OCI-LY1 (cell line): ENCODE results near the gene CA5A.

ENCODE experiments used
- H2AFZ ChIP-seq: fragments of 200-600 bp; sonication (generic), shearing (Covaris generic); 2 replicates; pipeline ENCODE4 v1.6.0; 2014; ENCODE audit warnings: antibody characterized with exemption, mild to moderate bottlenecking, low read length
- H3F3A ChIP-seq: fragments of 200-600 bp; sonication (generic), shearing (Covaris generic); 2 replicates; pipeline ENCODE4 v1.6.0; 2014; ENCODE audit warnings: mild to moderate bottlenecking, antibody characterized with exemption, low read length, moderate library complexity; ENCODE audit not compliant: insufficient read depth
- H3K27ac ChIP-seq: fragments of 200-600 bp; sonication (generic); 2 replicates; pipeline ENCODE4 v1.5.1; 2014; ENCODE audit warnings: low read length, mixed run types, mild to moderate bottlenecking, low read depth; ENCODE audit not compliant: poor library complexity, severe bottlenecking
- H3K27me3 ChIP-seq: fragments of 200-600 bp; sonication (generic); 2 replicates; pipeline ENCODE4 v1.6.0; 2014; ENCODE audit warnings: antibody characterized with exemption, mild to moderate bottlenecking, low read length, moderate library complexity; ENCODE audit not compliant: insufficient read depth
- H3K36me3 ChIP-seq: fragments of 200-600 bp; sonication (generic); 2 replicates; pipeline ENCODE4 v1.6.1; 2014; ENCODE audit warnings: mild to moderate bottlenecking, antibody characterized with exemption, low read length, moderate library complexity, mixed read lengths; ENCODE audit not compliant: insufficient read depth
- H3K4me1 ChIP-seq: fragments of 200-600 bp; sonication (generic); 2 replicates; pipeline ENCODE4 v1.5.1; 2014; ENCODE audit warnings: mild to moderate bottlenecking, low read length, moderate library complexity; ENCODE audit not compliant: insufficient read depth, severe bottlenecking
- H3K4me2 ChIP-seq: fragments of 200-600 bp; sonication (generic), shearing (Covaris generic); 2 replicates; pipeline ENCODE4 v1.6.1; 2014; ENCODE audit warnings: low read length
- H3K4me3 ChIP-seq: fragments of 200-600 bp; sonication (generic); 2 replicates; pipeline ENCODE4 v1.5.1; 2014; ENCODE audit warnings: low read length, low read depth, mild to moderate bottlenecking, mixed read lengths; ENCODE audit not compliant: poor library complexity, severe bottlenecking
- H3K79me2 ChIP-seq: fragments of 200-600 bp; shearing (Covaris generic); 2 replicates; pipeline ENCODE4 v1.6.1; 2016; ENCODE audit warnings: mixed run types, low read length, mixed read lengths; ENCODE audit not compliant: insufficient read depth
- H3K9ac ChIP-seq: fragments of 200-600 bp; sonication (generic), shearing (Covaris generic); 2 replicates; pipeline ENCODE4 v1.6.1; 2014; ENCODE audit warnings: mild to moderate bottlenecking, low read length, mixed read lengths
- H3K9me2 ChIP-seq: fragments of 200-600 bp; sonication (generic), shearing (Covaris generic); 2 replicates; pipeline ENCODE4 v1.6.1; 2014; ENCODE audit warnings: low read depth, mild to moderate bottlenecking, low read length, mixed read lengths
- H3K9me3 ChIP-seq: fragments of 200-600 bp; shearing (Covaris generic); 2 replicates; pipeline ENCODE4 v1.6.1; 2014; ENCODE audit warnings: low read length, mixed read lengths
- H4K20me1 ChIP-seq: fragments of 200-600 bp; sonication (generic), shearing (Covaris generic); 2 replicates; pipeline ENCODE4 v1.6.0; 2016; ENCODE audit warnings: mild to moderate bottlenecking, low read length; ENCODE audit not compliant: insufficient read depth
- EZH2 ChIP-seq: fragments of 200-600 bp; sonication (generic), shearing (Covaris generic); IDR thresholded peaks from 2 replicates; pipeline ENCODE4 v1.8.0; 2017; ENCODE audit warnings: borderline replicate concordance, mixed run types, mild to moderate bottlenecking, antibody characterized with exemption, low read length, moderate library complexity, mixed read lengths
- TF ChIP-seq, protein P1 (sequence below): fragments of 200-600 bp; sonication (generic), shearing (Covaris generic); IDR thresholded peaks from 2 replicates; pipeline ENCODE4 v1.5.1; 2017; ENCODE audit warnings: mild to moderate bottlenecking, antibody characterized with exemption, low read length, moderate library complexity, mixed read lengths

The CA5A gene

DNA sequence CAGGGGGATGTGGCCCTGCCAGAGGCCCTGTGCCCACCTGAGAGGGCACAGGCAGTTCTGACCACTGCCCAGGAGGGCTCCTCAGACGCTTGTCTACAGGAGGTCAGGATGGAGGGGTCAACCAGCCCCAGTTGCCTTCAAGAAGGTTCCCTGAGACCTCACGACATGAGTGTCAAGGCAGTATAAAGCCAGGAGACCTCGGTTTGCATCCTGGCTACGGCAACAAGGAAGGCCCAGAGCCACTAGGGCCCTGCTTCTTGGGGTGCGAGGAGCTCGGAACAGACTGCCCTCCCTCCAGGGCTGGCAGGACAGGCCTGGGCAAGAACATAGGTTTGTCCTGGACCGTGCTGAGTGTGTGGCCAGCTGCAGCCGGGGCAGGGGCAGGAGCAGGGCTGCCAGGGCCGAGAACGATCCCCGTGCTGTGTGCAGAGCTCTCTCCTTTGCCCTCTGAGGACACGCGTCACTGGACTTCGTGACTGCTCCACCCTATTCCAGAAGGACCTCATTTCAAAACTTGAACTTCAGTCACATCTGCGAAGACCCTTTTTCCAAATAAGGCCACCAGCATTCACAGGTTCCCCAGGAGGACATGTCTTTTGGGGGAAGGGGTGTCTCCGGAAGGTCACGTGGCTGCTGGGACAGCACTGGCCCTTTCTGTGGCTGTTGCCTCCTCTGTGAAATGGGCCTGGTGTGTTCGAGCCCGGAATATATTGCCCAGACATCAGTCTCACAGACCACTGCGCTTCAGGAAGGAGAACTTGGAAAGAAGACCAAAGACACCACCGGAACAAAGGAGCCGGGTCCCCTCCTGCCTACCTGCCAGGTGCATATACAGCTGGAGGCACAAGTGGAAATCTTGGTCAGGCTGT is 94.8 kb downstream of the CA5A start:
- no peak overlapping the region for H2AFZ ChIP-seq
- H3K36me3 ChIP-seq: peaks cover 94% of the 10 kb centered on the region
- no peak overlapping the region for H3K4me2 ChIP-seq
- no peaks in the 10 kb centered on the region for H4K20me1 ChIP-seq
- peak overlapping the region; percentile 56 for H3K27ac ChIP-seq
- no peak for TF ChIP-seq EZH2
- TF ChIP-seq, protein P1, sequence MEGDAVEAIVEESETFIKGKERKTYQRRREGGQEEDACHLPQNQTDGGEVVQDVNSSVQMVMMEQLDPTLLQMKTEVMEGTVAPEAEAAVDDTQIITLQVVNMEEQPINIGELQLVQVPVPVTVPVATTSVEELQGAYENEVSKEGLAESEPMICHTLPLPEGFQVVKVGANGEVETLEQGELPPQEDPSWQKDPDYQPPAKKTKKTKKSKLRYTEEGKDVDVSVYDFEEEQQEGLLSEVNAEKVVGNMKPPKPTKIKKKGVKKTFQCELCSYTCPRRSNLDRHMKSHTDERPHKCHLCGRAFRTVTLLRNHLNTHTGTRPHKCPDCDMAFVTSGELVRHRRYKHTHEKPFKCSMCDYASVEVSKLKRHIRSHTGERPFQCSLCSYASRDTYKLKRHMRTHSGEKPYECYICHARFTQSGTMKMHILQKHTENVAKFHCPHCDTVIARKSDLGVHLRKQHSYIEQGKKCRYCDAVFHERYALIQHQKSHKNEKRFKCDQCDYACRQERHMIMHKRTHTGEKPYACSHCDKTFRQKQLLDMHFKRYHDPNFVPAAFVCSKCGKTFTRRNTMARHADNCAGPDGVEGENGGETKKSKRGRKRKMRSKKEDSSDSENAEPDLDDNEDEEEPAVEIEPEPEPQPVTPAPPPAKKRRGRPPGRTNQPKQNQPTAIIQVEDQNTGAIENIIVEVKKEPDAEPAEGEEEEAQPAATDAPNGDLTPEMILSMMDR: no peak
- H3K27me3 ChIP-seq: no peaks in the 10 kb centered on the region
- no peak overlapping the region for H3K9ac ChIP-seq
- H3F3A ChIP-seq: no peaks in the 10 kb centered on the region
- H3K9me3 ChIP-seq: no peaks in the 10 kb centered on the region
- H3K79me2 ChIP-seq: no peaks in the 10 kb centered on the region
- no peaks in the 10 kb centered on the region for H3K9me2 ChIP-seq
- peaks cover 16% of the 10 kb centered on the region for H3K4me1 ChIP-seq
- no peak overlapping the region for H3K4me3 ChIP-seq

- H2AFZ ChIP-seq: no peak overlapping the region
- peaks cover 94% of the 10 kb centered on the region for H3K36me3 ChIP-seq
- H3K79me2 ChIP-seq: no peaks in the 10 kb centered on the region
- TF ChIP-seq, protein P1: no peak
- TF ChIP-seq EZH2: no peak
- H3K4me2 ChIP-seq: no peak overlapping the region
- no peak overlapping the region for H3K4me3 ChIP-seq
- H3F3A ChIP-seq: no peaks in the 10 kb centered on the region
- H3K9ac ChIP-seq: no peak overlapping the region
- no peaks in the 10 kb centered on the region for H3K9me3 ChIP-seq
- no peaks in the 10 kb centered on the region for H3K27me3 ChIP-seq
- peaks cover 16% of the 10 kb centered on the region for H3K4me1 ChIP-seq
- no peaks in the 10 kb centered on the region for H3K9me2 ChIP-seq
- no peak overlapping the region for H3K27ac ChIP-seq
- H4K20me1 ChIP-seq: no peaks in the 10 kb centered on the region
These were observed 95.9 kb downstream of the CA5A start for GRCh38 chr16:87840271-87840978.

DNA sequence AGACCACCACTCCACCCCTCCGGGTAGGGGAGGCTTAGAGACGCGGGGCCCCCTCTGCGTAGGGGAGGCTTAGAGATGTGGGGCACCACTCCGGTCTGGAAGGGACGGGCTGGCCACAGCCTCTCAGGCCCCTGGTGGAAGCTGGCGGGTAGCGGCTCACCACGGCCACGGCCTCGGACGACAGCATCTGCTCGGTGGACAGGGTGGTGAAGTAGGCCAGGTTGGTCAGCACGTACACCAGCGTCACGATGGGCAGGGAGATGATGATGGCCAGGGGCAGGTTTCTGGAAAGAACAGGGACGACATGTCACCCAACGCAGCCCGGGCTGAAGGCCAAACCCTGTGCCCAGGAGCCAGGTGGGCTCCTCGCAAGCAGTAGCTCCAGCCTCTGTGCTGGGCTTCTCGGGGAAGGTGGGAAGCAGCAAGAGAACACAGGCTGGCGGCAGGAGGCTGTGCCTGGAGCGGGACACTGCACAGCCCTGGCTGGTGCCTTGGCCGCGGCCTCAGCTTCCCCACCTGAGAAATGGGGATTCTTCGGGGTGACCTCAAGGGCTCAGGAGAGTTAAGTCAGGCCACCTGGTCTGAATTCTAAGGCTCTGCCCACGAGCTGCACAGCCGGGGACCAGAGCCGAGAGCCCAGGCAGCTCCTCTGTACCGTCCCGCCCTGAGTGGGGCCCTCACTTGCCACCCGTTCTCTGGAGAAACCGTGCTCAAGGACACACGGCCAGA is 96.6 kb downstream of the CA5A start:
- no peaks in the 10 kb centered on the region for H3K27me3 ChIP-seq
- no peak overlapping the region for H3K9ac ChIP-seq
- TF ChIP-seq, protein P1: no peak
- no peak for TF ChIP-seq EZH2
- no peaks in the 10 kb centered on the region for H4K20me1 ChIP-seq
- no peaks in the 10 kb centered on the region for H3K9me3 ChIP-seq
- H3K79me2 ChIP-seq: no peaks in the 10 kb centered on the region
- H3K9me2 ChIP-seq: no peaks in the 10 kb centered on the region
- no peak overlapping the region for H2AFZ ChIP-seq
- H3K27ac ChIP-seq: no peak overlapping the region
- H3K36me3 ChIP-seq: peaks cover 95% of the 10 kb centered on the region
- peaks cover 22% of the 10 kb centered on the region for H3K4me1 ChIP-seq
- no peaks in the 10 kb centered on the region for H3F3A ChIP-seq
- no peak overlapping the region for H3K4me3 ChIP-seq
- H3K4me2 ChIP-seq: no peak overlapping the region
